HCT116 (cell line): ENCODE data around the gene ZNF575. TPM values are rescaled to one million over a fixed set of nuclear protein-coding genes. Genes with fewer than 3 reads are reported as not detected.

ENCODE experiments used
- ATAC-seq: fragments of 200-7000 bp; cut with Tn5 transposase; 2 replicates; pipeline ENCODE4 v1.9.1; 2020; ENCODE audit warnings: mild to moderate bottlenecking, moderate library complexity
- BruUV-seq: library from RNA; stranded (reverse); fragments of 400-500 nt; replicated peaks from 2 replicates; lab custom pipeline; 2021; lab: Mats Ljungman, UMichigan
- CTCF ChIA-PET: fragments of 300-600 bp; sonication (Branson Sonifier 250); formaldehyde crosslinking; loops from one replicate; lab custom pipeline; 2021; ENCODE audit warnings: antibody characterized with exemption; lab: Charles Lee
- POLR2A ChIA-PET: fragments of 300-600, 350-600 bp; sonication (Branson Sonifier 250); formaldehyde crosslinking; loops from one replicate; lab custom pipeline; 2021; ENCODE audit warnings: antibody characterized with exemption; lab: Charles Lee
- RAD21 ChIA-PET, 2 experiments: fragments of 300-600 bp; sonication (Branson Sonifier 250); formaldehyde crosslinking; loops; one replicate each; lab custom pipeline; 2023; ENCODE audit warnings: low total read pairs in 2 of 2; ENCODE audit not compliant: uncharacterized antibody in 2 of 2, unreplicated experiment in 2 of 2, low non-redundant PET in 1 of 2; lab: Charles Lee
- DNase-seq: peaks from one replicate; pipeline ENCODE4 v3.0.0-alpha.2; 2010; ENCODE audit warnings: low read depth, low spot score
- H2AFZ ChIP-seq: fragments of 200-600 bp; shearing (Covaris generic), sonication (generic); 2 replicates; pipeline ENCODE4 v1.6.1; 2017; ENCODE audit warnings: low read depth, mixed run types, mixed read lengths, antibody characterized with exemption, low read length; ENCODE audit not compliant: poor library complexity, severe bottlenecking
- H3K27ac ChIP-seq: 2 replicates; pipeline ENCODE4 v1.5.1; 2012; ENCODE audit warnings: low read depth, low read length
- H3K27me3 ChIP-seq: fragments of 200-600 bp; sonication (generic); 2 replicates; pipeline ENCODE4 v1.6.1; 2016; ENCODE audit warnings: mixed run types, low read length, mixed read lengths; ENCODE audit not compliant: insufficient read depth
- H3K36me3 ChIP-seq, 2 experiments: fragments of 200-500 bp in 1 of 2; fragments of 200-600 bp in 1 of 2; sonication (Bioruptor generic) in 1 of 2; sonication (generic) in 1 of 2; 2 replicates each; pipeline versions ENCODE4 v1.5.1 to v1.6.1; 2014 to 2016; ENCODE audit warnings: low read length in 2 of 2, inconsistent platforms in 1 of 2, mixed read lengths in 1 of 2, mixed run types in 1 of 2; ENCODE audit not compliant: insufficient read depth in 2 of 2, control insufficient read depth in 1 of 2
- H3K4me1 ChIP-seq, 2 experiments: fragments of 200-600 bp in 1 of 2; sonication (generic) in 1 of 2; 2 replicates each; pipeline versions ENCODE4 v1.5.1 to v1.6.1; 2012 to 2017; ENCODE audit warnings: low read length in 2 of 2, inconsistent platforms in 1 of 2, mild to moderate bottlenecking in 1 of 2, mixed read lengths in 1 of 2, mixed run types in 1 of 2, moderate library complexity in 1 of 2; ENCODE audit not compliant: insufficient read depth in 2 of 2, control insufficient read depth in 1 of 2
- H3K4me2 ChIP-seq: fragments of 200-600 bp; sonication (generic); 2 replicates; pipeline ENCODE4 v1.6.1; 2017; ENCODE audit warnings: mixed run types, low read length, mixed read lengths
- H3K4me3 ChIP-seq, 2 experiments: fragments of 200-600 bp in 1 of 2; sonication (generic) in 1 of 2; replicated peaks in 1 of 2; 2 replicates each; pipeline ENCODE4 v1.5.1; 2011 to 2016; ENCODE audit warnings: low read length in 2 of 2, control low read depth in 1 of 2, low read depth in 1 of 2, mild to moderate bottlenecking in 1 of 2, mixed read lengths in 1 of 2, mixed run types in 1 of 2
- H3K79me2 ChIP-seq: fragments of 200-600 bp; sonication (generic); 2 replicates; pipeline ENCODE4 v1.6.1; 2017; ENCODE audit warnings: mild to moderate bottlenecking, mixed run types, low read length, moderate library complexity, mixed read lengths; ENCODE audit not compliant: insufficient read depth
- H3K9ac ChIP-seq: fragments of 200-600 bp; sonication (generic); 2 replicates; pipeline ENCODE4 v1.6.1; 2016; ENCODE audit warnings: low read length, mixed read lengths
- H3K9me2 ChIP-seq: fragments of 200-600 bp; sonication (generic), shearing (Covaris generic); 2 replicates; pipeline ENCODE4 v1.6.1; 2017; ENCODE audit warnings: mixed run types, mild to moderate bottlenecking, moderate library complexity; ENCODE audit not compliant: insufficient read depth
- H3K9me3 ChIP-seq, 2 experiments: fragments of 200-500 bp in 1 of 2; fragments of 200-600 bp in 1 of 2; sonication (Bioruptor generic) in 1 of 2; sonication (generic) in 1 of 2; 2 replicates each; pipeline ENCODE4 v1.6.1; 2014 to 2017; ENCODE audit warnings: low read length in 2 of 2, mixed read lengths in 2 of 2, inconsistent platforms in 1 of 2, low read depth in 1 of 2, mild to moderate bottlenecking in 1 of 2, mixed run types in 1 of 2, moderate library complexity in 1 of 2; ENCODE audit not compliant: control insufficient read depth in 1 of 2, insufficient read depth in 1 of 2
- H4K20me1 ChIP-seq: fragments of 200-600 bp; sonication (generic), shearing (Covaris generic); 2 replicates; pipeline ENCODE4 v1.6.1; 2017; ENCODE audit warnings: mixed run types, mild to moderate bottlenecking, moderate library complexity; ENCODE audit not compliant: insufficient read depth
- CEBPB ChIP-seq: IDR thresholded peaks from 2 replicates; pipeline ENCODE4 v1.6.1; 2012; ENCODE audit warnings: low read depth
- EGR1 ChIP-seq: IDR thresholded peaks from 2 replicates; pipeline ENCODE4 v1.6.1; 2012; ENCODE audit warnings: low read depth
- POLR2AphosphoS5 ChIP-seq: IDR thresholded peaks from 2 replicates; pipeline ENCODE4 v1.6.1; 2011; ENCODE audit warnings: mild to moderate bottlenecking, low read depth, low read length, moderate library complexity
- YY1 ChIP-seq: IDR thresholded peaks from 2 replicates; pipeline ENCODE4 v1.6.1; 2011; ENCODE audit warnings: low read length, low read depth, moderate library complexity, mild to moderate bottlenecking; ENCODE audit not compliant: insufficient replicate concordance; ENCODE audit errors: extremely low read depth
- ZNF274 ChIP-seq: fragments of 200-500 bp; sonication (Bioruptor generic); IDR thresholded peaks from 2 replicates; pipeline ENCODE4 v1.6.1; 2014; ENCODE audit warnings: mild to moderate bottlenecking, low read depth, low read length, inconsistent platforms
- intact Hi-C: fragments of 100-400 bp; cut with micrococcal nuclease; formaldehyde crosslinking; loops from 2 replicates; pipeline ENCODE4 v1.10.0; 2022
- total RNA-seq: library from RNA; stranded (reverse); gene quantifications from one replicate; pipeline ENCODE4 v1.2.1, GENCODE V29; 2021; ENCODE audit not compliant: unreplicated experiment
- TF ChIP-seq, protein P1 (sequence below): IDR thresholded peaks from 2 replicates; pipeline ENCODE4 v1.6.1; 2012
- TF ChIP-seq, protein P2 (sequence below): IDR thresholded peaks from 2 replicates; pipeline ENCODE4 v1.6.1; 2012; ENCODE audit warnings: low read depth

ZNF575 gene
- total RNA-seq, 1 experiment from 2014 or later = 1.9 TPM

DNA sequence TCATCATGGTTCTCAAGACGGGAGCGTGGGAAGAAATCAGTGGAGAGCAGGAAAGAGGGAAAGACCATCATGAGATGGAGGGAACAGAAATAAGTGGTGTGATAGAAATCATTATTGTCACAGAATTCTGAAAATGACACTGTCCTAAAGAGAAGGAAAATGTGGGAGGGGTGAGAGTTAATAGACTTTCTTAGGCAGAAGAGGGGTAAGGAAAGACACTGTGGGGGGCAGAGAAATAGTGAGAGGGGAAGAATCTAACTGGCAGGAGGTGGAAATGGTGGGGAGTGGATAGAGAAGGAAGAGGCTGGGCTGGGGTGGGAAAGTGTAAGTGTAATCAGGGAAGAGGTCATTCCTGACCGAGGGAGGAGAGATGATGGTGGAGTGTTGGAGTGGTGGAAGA is 45.8 kb downstream of the ZNF575 start:
- H3K9me2 ChIP-seq = no peaks in the 10 kb centered on the region
- intact Hi-C loops = no loop called here
- H3K9me3 ChIP-seq = no peaks in the 10 kb centered on the region
- no peak overlapping the region for H3K4me3 ChIP-seq
- H3K4me2 ChIP-seq = no peak overlapping the region
- H3K9ac ChIP-seq = no peak overlapping the region
- DNase-seq = no peak
- no peak overlapping the region for H3K27ac ChIP-seq
- H2AFZ ChIP-seq = no peak overlapping the region
- CTCF ChIA-PET = no interaction called here
- TF ChIP-seq EGR1 (no peak), YY1 (no peak), ZNF274 (no peak), POLR2AphosphoS5 (no peak), CEBPB (no peak)
- TF ChIP-seq, protein P1, sequence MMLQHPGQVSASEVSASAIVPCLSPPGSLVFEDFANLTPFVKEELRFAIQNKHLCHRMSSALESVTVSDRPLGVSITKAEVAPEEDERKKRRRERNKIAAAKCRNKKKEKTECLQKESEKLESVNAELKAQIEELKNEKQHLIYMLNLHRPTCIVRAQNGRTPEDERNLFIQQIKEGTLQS = no peak
- TF ChIP-seq, protein P2, sequence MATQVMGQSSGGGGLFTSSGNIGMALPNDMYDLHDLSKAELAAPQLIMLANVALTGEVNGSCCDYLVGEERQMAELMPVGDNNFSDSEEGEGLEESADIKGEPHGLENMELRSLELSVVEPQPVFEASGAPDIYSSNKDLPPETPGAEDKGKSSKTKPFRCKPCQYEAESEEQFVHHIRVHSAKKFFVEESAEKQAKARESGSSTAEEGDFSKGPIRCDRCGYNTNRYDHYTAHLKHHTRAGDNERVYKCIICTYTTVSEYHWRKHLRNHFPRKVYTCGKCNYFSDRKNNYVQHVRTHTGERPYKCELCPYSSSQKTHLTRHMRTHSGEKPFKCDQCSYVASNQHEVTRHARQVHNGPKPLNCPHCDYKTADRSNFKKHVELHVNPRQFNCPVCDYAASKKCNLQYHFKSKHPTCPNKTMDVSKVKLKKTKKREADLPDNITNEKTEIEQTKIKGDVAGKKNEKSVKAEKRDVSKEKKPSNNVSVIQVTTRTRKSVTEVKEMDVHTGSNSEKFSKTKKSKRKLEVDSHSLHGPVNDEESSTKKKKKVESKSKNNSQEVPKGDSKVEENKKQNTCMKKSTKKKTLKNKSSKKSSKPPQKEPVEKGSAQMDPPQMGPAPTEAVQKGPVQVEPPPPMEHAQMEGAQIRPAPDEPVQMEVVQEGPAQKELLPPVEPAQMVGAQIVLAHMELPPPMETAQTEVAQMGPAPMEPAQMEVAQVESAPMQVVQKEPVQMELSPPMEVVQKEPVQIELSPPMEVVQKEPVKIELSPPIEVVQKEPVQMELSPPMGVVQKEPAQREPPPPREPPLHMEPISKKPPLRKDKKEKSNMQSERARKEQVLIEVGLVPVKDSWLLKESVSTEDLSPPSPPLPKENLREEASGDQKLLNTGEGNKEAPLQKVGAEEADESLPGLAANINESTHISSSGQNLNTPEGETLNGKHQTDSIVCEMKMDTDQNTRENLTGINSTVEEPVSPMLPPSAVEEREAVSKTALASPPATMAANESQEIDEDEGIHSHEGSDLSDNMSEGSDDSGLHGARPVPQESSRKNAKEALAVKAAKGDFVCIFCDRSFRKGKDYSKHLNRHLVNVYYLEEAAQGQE = no peak
- TF ChIP-seq, all 23 proteins: peak for 0
- Histone ChIP-seq H3K36me3 (no peaks in the 10 kb centered on the region), H3K4me1 (peaks cover 11 to 14% of the 10 kb centered on the region in 2 experiments), H3K27me3 (no peaks in the 10 kb centered on the region), H3K79me2 (peaks cover 10% of the 10 kb centered on the region; the same call in 1 of the 2 replicates), H4K20me1 (no peaks in the 10 kb centered on the region)
- ChIA-PET POLR2A (interaction anchor here (0.6 kb wide), 1 partner anchor 40 kb away, joined by 4 read pairs; no protein-coding TSS in a partner anchor), RAD21 (no interaction called here)
- no TSS peak for BruUV-seq
- no peak for ATAC-seq
